GM18951 (cell line): ENCODE measurements around the gene TBC1D2B.

Source experiments
- POLR2A ChIP-seq: IDR thresholded peaks from 4 replicates; pipeline ENCODE4 v1.6.1; 2011; ENCODE audit warnings: mild to moderate bottlenecking; ENCODE audit not compliant: insufficient read length, insufficient read depth; ENCODE audit errors: extremely low read depth
- in situ Hi-C: fragments of 300-500 bp; cut with MboI; formaldehyde crosslinking; loops from one replicate; pipeline ENCODE4 v1.12.0; 2022; ENCODE audit warnings: low sequenced_read_pairs, mixed read lengths, inconsistent platforms; ENCODE audit not compliant: unreplicated experiment

Gene TBC1D2B

DNA sequence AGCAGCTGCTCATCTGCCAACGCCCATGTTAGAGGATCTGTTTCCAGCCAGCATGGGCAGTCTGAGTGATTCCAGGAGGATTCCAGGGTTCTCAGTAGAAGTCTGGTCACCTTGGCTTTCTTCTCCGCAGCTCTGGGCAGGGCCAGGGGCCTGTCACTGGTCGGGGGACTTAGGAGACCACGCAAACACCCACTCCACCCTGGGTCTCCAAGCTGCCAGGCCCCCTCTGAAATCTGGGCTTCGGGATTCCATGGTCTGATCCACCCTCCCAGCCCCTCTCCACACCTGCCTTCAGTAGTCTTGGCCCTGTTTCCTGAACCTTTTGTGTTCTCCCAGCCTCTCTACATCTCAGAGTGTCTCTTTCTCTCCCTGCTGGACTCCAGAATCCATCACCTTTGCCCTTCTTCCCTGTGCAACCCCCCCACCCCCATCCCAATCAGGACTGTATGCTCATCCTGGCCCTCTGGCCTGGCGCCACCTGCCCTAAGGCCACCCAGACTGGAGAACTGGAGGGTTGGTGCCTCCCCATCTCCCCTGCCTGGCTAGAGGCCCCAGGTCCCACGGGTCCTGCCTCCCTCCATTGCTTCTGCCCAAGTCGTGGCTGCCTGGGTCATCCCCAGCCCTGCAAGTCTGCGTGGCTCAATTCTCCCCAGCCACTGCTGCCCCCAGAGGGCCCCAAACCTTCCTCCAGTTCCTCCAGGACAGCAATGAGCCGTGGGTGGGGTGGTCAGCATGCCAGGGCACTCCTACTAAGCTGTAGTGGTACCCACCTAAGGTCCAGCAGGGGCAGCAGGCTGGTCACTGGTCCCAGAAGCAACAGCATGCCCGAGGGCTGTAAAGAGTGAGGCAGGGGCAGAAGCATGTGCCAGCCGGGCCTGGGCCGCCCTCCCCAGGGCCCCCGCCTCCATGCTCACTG, 102.8 kb downstream of the TBC1D2B start:
- in situ Hi-C loops = loop anchor here (5.0 to 25.0 kb wide), 2 partner anchors 263 to 803 kb away; partner anchors contain the start of gene ACSBG1

GRCh38 chr15:77974098-77974414, 103.5 kb downstream of the TBC1D2B start:
- TF ChIP-seq POLR2A = no peak
- in situ Hi-C loops = loop anchor here (25.0 kb wide), 1 partner anchor 263 kb away; the partner anchor contains the start of gene ACSBG1

More for the DNA sequence above, 102.8 kb downstream of the TBC1D2B start:
- TF ChIP-seq POLR2A = no peak

GRCh38 chr15:77973273-77974097, 104.0 kb downstream of the TBC1D2B start:
- in situ Hi-C loops = loop anchor here (25.0 kb wide), 1 partner anchor 264 kb away; the partner anchor contains the start of gene ACSBG1

GRCh38 chr15:77972706-77973105, 104.8 kb downstream of the TBC1D2B start:
- in situ Hi-C loops = loop anchor here (25.0 kb wide), 1 partner anchor 265 kb away; the partner anchor contains the start of gene ACSBG1

- in situ Hi-C loops = loop anchor here (25.0 kb wide), 1 partner anchor 265 kb away; the partner anchor contains the start of gene ACSBG1
These were observed 105.6 kb downstream of the TBC1D2B start for GRCh38 chr15:77971875-77972274.

- in situ Hi-C loops = loop anchor here (25.0 kb wide), 1 partner anchor 266 kb away; the partner anchor contains the start of gene ACSBG1
These were observed 106.6 kb downstream of the TBC1D2B start for GRCh38 chr15:77970813-77971360.

DNA sequence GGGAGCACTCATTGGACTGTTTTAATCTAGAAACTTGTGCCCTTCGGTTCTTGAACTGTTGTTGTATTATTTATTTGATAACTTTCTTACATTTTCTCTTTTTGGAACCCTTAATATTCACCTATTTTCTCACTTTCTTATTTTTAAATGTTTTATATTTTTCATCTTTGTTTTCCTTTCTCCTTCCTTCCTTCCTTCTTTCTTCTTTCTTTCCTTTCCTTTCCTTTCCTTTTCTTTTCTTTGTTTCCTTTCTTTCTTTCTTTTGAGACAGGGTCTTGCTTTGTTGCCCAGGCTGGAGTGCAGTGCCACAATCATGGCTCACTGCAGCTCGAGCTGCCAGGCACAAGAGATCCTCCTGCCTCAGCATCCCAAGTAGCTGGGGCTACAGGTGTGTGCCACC, 108.5 kb downstream of the TBC1D2B start:
- in situ Hi-C loops = loop anchor here (5.0 to 25.0 kb wide), 2 partner anchors 143 to 268 kb away; partner anchors contain the start of gene ACSBG1
- no peak for TF ChIP-seq POLR2A

DNA sequence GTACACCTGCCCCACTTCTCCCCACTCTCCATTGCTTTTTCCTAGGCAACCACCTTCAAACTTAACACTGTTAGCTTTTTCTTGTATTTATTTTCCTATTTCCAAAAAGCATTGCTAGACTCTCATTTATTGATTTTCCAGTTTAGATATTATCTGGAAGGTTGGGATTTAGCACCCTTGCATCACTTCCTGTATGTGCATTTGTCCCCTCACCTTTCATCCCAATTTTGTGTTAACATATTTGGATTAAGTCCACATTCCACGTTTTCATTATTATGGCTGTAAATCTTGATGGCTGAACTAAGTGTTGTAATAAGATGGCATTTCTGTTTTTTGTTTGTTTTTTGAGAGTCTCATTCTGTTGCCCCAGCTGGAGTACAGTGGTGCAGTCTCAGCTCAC, 109.7 kb downstream of the TBC1D2B start:
- in situ Hi-C loops = loop anchor here (5.0 to 25.0 kb wide), 2 partner anchors 145 to 270 kb away; partner anchors contain the start of gene ACSBG1
- no peak for TF ChIP-seq POLR2A

- in situ Hi-C loops = loop anchor here (5.0 to 25.0 kb wide), 2 partner anchors 145 to 270 kb away; partner anchors contain the start of gene ACSBG1
These were observed 110.3 kb downstream of the TBC1D2B start for GRCh38 chr15:77967235-77967615.

DNA sequence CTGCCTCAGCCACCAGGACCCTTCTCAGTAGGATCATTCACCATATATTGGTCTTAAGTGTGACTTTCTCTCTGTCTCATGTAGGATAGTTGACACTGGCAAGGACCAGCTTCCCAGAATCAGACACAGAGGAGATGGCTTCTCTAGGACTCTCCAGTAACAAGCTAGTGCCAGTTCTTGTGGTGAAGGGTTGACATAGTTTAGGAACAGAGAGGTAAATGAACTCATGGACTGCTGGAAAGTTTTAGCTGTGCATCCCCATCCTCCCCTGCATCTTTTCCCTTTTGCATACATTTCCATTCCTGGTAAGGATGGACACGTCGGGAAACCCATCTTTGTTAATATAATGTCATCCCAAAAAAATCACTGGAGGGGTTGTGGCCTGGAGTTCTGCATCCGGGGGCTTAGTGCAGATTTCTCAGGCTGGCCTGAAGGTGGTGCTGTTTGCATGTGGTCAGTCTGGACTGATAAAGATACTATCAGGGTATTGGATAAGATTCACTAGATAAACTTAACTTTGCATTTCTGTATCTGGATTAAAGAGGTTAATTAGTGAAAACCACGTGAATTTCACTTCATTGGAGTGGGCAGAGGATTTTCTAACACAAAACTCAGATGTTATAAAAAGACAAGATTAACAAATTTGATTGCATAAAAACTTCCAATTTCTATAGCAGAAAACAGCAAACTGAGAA, 110.8 kb downstream of the TBC1D2B start:
- TF ChIP-seq POLR2A = no peak
- in situ Hi-C loops = loop anchor here (5.0 to 25.0 kb wide), 2 partner anchors 146 to 271 kb away; partner anchors contain the start of gene ACSBG1

GRCh38 chr15:77964193-77964592, 113.3 kb downstream of the TBC1D2B start:
- TF ChIP-seq POLR2A = no peak
- in situ Hi-C loops = loop anchor here (25.0 kb wide), 1 partner anchor 273 kb away; the partner anchor contains the start of gene ACSBG1

DNA sequence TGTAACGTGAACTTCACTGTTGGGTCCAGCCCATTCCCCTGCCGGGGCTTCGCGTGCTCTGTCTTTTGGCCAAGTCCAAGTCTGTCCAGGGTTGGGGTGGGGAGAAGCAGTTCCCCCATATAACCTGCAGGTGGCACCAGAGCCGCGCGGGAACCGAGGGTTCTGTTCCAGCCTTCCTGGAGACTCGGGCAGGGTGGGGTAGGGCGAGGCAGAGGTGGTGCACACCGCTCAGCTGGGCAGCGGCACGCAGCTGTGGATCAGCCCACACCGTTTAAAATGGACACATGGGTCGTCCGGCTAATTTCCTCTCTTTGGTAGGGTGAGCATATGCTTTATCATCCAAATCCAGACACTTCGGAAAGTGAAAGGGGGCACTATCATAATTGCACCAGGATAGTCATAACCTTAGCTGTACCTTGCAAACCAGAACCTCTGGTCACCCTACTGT, 118.1 kb downstream of the TBC1D2B start:
- in situ Hi-C loops = loop anchor here (25.0 kb wide), 1 partner anchor 278 kb away; the partner anchor contains the start of gene ACSBG1
- TF ChIP-seq POLR2A = no peak

- in situ Hi-C loops = loop anchor here (25.0 kb wide), 1 partner anchor 278 kb away; the partner anchor contains the start of gene ACSBG1
These were observed 118.6 kb downstream of the TBC1D2B start for GRCh38 chr15:77958716-77959431.

DNA sequence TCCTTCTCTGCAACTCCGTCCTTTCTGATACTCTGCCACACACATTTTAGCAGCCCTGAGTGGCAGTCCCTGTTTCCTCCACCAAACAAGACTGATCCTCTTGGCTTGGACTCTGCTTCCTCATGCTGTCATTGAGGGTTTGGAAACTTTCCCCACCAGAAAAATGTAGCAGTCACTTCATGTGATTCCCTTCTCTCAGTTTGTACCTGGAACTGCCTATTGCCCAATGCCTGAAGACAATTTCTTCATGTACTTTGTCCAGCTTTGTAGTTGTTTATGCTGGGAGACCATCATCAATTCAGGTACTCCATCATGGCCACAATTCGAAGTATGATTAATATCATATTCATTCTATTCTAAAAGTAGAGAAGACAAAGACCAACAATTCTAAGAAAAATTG, 119.5 kb downstream of the TBC1D2B start:
- in situ Hi-C loops = loop anchor here (25.0 kb wide), 1 partner anchor 279 kb away; the partner anchor contains the start of gene ACSBG1

- in situ Hi-C loops = loop anchor here (25.0 kb wide), 1 partner anchor 283 kb away; the partner anchor contains the start of gene ACSBG1
These were observed 123.6 kb downstream of the TBC1D2B start for GRCh38 chr15:77953926-77954325.

- in situ Hi-C loops = loop anchor here (25.0 kb wide), 1 partner anchor 284 kb away; the partner anchor contains the start of gene ACSBG1
These were observed 124.5 kb downstream of the TBC1D2B start for GRCh38 chr15:77952928-77953446.
